Upper lobe of right lung (tissue), 1 donor: ENCODE data around the gene NDUFV2. TPM values are rescaled to one million over a fixed set of nuclear protein-coding genes. Genes with fewer than 3 reads are reported as not detected.

Experiments used
- ATAC-seq: fragments of 200-7000 bp; cut with Tn5 transposase; one replicate; pipeline ENCODE4 v1.9.1; 2020; ENCODE audit warnings: mild to moderate bottlenecking, moderate library complexity
- DNase-seq: peaks from one replicate; pipeline ENCODE4 v3.0.0-alpha.2; 2020
- H3K27ac ChIP-seq: fragments of 200-600 bp; one replicate; pipeline ENCODE4 v1.8.0; 2022
- H3K27me3 ChIP-seq: fragments of 200-600 bp; one replicate; pipeline ENCODE4 v1.8.0; 2022; ENCODE audit warnings: mild to moderate bottlenecking
- H3K36me3 ChIP-seq: fragments of 200-600 bp; one replicate; pipeline ENCODE4 v1.8.0; 2022
- H3K4me1 ChIP-seq: fragments of 200-600 bp; one replicate; pipeline ENCODE4 v1.8.0; 2022
- H3K4me3 ChIP-seq: fragments of 200-600 bp; one replicate; pipeline ENCODE4 v1.8.0; 2022; ENCODE audit warnings: mild to moderate bottlenecking
- H3K9me3 ChIP-seq: fragments of 200-600 bp; one replicate; pipeline ENCODE4 v1.8.0; 2022
- CTCF ChIP-seq: fragments of 200-600 bp; IDR thresholded peaks from one replicate; pipeline ENCODE4 v1.8.0; 2022; ENCODE audit warnings: antibody characterized with exemption
- intact Hi-C: fragments of 100-400 bp; cut with DNase I; formaldehyde crosslinking; loops from one replicate; pipeline ENCODE4 v1.11.0; 2022
- total RNA-seq: library from RNA; stranded (reverse); fragmentation: NEBNext Ultra II Directional; extraction: Animal tissue kit (Norgen Biotek cat#: 25700); gene quantifications from one replicate; pipeline ENCODE4 v1.2.1, GENCODE V29; 2021
- donor health status: DM: no; HTN: yes; CAD: no; lungs with severe emphysema.

Gene NDUFV2
- total RNA-seq, 1 donor from 2014 or later, result 106 TPM

GRCh38 chr18:9178557-9178956 lies 76.1 kb downstream of the NDUFV2 start:
- no peak overlapping the region for H3K4me3 ChIP-seq
- no peaks in the 10 kb centered on the region for H3K9me3 ChIP-seq
- no peaks in the 10 kb centered on the region for H3K27me3 ChIP-seq
- DNase-seq (no peak), ATAC-seq (no peak)
- intact Hi-C loops, result no loop called here
- peaks cover 30% of the 10 kb centered on the region for H3K4me1 ChIP-seq
- no peak for TF ChIP-seq CTCF
- H3K36me3 ChIP-seq, result peaks cover 7% of the 10 kb centered on the region
- H3K27ac ChIP-seq, result no peak overlapping the region

- Histone ChIP-seq H3K4me3 (no peak overlapping the region), H3K27me3 (no peaks in the 10 kb centered on the region), H3K9me3 (no peaks in the 10 kb centered on the region), H3K27ac (no peak overlapping the region), H3K36me3 (peaks cover 7% of the 10 kb centered on the region), H3K4me1 (peaks cover 32% of the 10 kb centered on the region)
- no peak for TF ChIP-seq CTCF
- no peak for DNase-seq
- no peak for ATAC-seq
- intact Hi-C loops, result no loop called here
Observed at GRCh38 chr18:9181275-9181674, 78.8 kb downstream of the NDUFV2 start.

GRCh38 chr18:9182852-9183399 lies 80.4 kb downstream of the NDUFV2 start:
- Histone ChIP-seq H3K9me3 (no peaks in the 10 kb centered on the region), H3K27ac (no peak overlapping the region), H3K36me3 (peaks cover 7% of the 10 kb centered on the region), H3K4me1 (peaks cover 22% of the 10 kb centered on the region), H3K27me3 (no peaks in the 10 kb centered on the region), H3K4me3 (no peak overlapping the region)
- TF ChIP-seq CTCF, result no peak
- DNase-seq (no peak), ATAC-seq (no peak)
- intact Hi-C loops, result no loop called here

Other genes starting within 250 kb of the NDUFV2 start
- gene ANKRD12, start 34.1 kb downstream of the NDUFV2 start, total RNA-seq, result 74.2 TPM
- 37.6 TPM for gene TWSG1, start 232.1 kb downstream of the NDUFV2 start, total RNA-seq